NCI-H146 treated with DMSO at 0.1 percent for 48 hours (cell line): ENCODE data around the gene CCM2.

Experiments
- DNase-seq: peaks from one replicate; lab custom pipeline; 2025; ENCODE audit not compliant: unreplicated experiment; lab: John Stamatoyannopoulos, UW

CCM2 gene

DNA sequence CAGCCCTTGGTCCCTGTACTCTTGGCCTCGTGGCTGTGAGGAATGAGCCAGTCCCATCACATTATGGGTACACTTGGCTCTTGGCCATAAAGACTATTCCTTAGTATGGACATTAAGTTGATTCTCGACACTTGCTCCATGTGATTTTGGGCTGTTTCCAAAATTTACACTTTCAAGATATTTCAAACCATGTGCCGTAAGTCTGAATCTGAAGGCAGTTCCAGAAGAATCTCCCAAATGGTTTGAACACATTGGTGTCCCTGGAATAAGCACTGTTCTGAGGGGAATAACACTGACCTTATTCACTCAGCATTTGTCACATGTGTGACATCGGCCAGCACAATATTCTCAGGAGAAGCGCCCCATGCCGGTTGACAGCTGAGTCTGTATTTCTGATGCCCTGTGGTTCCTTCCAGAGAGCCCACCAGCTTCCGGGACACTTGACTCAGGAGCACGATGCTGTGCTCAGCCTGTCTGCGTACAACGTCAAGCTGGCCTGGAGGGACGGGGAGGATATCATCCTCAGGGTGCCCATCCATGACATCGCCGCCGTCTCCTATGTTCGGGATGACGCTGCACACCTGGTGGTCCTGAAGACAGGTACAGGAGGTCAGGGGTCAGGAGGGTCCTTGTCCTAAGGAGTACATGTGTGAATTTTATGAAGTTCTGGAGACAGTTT lies 64.2 kb downstream of the CCM2 start:
- no peak for DNase-seq

DNA sequence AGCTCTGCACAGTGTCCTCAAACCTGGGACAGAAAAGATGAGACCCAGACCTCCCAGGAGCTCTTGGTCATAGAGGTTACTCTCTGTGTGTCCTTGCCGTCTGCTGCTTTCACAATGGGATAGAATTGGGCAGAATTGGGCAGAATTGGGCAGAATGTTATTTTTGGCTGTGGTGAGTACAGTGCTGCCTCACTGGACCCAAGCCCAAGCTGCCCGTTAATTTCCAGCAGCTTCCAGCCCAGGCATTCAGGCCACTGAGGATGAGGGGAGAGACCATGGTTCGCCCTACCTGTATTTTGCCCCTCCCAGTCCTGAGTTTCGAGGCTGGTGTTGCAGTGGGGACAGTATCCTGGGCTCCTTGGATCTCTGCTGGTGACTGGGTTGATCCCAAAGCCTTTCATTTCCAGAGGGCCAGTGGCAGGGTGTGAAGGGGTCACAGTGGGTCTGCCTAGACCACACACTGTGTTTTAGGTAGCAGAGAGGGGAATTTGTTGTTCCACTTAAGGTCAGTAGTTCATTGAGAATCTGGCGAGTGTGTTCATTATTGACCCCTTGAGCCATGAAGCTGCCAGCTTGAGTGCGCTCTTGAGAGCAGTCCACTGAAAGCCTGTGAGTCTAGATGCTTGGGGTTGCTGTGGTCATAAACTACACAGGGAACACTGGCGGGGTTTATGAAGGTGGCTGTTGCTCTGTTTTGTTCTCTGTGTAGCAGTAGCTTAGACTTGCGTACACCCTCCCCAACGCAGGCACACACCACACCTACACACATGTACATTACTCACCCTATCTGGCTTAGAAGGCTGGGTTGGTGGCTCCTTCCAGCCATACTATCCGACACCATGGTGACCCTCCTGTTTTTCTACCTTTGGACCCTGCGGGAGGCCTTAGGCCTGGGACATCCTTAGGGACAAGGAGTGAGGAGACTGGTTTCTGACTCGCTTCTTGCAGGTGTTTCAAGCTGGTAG lies 65.3 kb downstream of the CCM2 start:
- DNase-seq, result no peak

DNA sequence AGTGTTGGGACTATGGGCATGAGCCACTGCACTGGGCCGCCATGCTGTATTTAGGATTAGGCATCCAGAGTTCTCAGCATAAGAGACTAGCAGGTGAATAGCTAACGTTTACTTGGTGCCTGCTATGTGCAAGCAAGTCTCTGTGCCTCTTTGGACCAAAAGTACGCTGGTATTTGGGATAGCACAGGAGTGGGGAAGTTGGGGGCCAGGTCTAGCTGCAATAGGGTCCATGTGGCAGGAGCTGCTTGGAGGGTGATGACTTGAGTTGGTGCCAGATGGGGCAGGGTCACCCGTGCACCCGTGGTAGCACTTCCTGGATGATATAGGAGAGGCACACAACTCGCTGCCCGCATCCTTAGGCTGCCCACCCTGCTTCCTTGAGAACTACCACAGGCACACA lies 66.4 kb downstream of the CCM2 start:
- no peak for DNase-seq

DNA sequence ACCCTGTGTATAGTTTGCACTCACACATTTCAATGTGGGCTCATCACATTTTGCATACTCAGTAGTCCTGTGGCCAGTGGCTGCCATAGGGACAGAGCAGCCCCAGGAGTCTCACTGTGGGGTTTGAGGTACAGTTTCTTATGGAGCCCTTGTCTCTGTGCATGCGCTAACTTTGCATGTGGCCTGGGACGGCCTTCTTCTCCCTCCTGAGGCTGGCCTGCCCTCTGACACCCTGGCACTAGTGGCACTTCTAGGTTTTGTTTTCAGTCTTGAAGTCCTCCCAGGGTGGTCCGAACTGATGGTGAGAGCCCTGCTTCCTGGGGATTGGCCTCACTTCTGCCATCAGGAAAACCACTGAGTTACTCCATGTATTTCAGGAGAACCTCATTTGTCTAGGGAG lies 67.6 kb downstream of the CCM2 start:
- DNase-seq, result no peak

DNA sequence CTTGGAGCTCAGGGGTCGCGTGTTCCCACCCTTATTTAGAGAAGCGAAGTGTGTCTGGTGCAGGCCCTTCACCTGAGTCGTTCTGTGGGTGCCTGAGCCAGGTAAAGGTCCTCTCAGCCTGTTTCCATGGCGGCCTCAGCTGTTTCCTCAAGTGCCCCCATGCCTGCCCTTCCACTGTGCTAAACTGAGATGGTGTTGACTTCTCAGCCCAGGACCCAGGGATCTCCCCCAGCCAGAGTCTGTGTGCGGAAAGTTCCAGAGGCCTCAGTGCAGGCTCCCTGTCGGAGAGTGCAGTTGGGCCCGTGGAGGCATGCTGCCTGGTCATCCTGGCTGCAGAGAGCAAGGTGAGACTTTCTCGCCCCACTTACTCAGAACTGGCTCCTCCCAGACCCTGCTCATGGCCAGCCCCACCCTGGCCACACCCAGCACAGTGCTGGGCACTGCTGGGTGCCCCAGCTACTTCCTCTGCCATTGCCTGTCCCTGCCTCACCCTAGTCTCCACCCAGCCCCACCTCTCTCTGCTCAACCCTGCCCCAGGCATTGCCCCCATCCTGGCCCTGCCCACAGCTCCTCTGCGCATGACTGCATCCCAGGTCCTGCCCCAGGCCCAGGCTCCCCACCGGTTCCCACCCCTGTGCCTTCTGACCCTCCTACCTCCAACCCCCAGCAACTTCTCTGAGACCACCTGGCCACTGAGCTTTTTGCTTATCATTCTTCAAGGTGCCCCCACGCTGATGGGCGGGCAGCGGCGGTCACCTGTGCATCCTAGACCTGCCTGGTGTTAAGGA lies 68.4 kb downstream of the CCM2 start:
- no peak for DNase-seq

DNA sequence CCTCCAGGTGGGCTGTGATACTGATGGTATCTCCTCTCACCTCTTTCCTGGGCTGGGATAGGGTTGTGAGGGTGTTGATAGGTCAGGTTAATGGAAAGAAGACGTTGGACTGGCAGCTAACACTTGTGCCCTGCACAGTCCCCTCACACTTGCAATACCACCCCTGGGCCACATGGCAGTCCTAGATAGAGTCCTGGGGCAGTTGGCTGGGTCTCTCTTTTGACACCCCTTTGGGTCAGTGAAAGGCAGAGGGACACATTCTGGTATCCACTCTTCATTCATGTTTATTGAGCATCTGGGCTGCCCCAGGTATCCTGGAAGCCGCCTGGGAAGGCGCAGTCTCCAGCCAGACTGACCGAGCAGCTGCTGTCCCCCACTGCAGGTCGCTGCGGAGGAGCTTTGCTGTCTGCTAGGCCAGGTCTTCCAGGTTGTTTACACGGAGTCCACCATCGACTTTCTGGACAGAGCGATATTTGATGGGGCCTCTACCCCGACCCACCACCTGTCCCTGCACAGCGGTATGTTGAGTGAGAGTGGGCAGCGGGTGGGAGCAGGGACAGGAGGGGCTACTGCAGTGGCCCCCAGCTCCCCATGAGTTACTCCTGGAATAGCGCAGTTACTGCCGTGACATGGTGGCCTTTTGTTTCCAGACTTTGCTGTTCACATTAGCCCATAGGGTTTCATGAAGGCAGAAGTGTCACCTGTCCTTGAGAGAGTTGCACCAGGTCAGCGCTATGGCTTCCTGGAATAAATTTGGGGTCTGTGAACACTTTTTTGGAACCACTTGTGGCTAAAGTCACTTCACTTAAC lies 69.6 kb downstream of the CCM2 start:
- DNase-seq, result no peak

DNA sequence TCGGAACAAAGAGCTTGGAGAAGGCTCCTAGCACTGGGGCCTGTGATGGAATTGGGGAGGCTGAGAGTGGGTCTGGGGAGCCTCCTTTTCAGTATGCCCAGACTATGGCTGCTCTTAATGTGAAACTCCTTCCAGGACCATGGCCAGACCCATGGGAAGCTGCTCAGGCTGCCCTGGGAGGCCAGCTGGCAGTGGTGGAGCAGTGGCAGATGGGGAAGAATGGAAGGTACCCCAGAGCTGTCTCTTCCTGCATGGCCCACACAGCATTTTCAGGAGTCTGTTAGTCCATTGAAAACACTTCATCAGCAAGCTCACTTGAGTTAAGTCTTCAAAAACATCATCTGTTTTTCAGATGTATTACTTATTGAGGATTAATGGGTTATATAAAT lies 70.2 kb downstream of the CCM2 start:
- no peak for DNase-seq

DNA sequence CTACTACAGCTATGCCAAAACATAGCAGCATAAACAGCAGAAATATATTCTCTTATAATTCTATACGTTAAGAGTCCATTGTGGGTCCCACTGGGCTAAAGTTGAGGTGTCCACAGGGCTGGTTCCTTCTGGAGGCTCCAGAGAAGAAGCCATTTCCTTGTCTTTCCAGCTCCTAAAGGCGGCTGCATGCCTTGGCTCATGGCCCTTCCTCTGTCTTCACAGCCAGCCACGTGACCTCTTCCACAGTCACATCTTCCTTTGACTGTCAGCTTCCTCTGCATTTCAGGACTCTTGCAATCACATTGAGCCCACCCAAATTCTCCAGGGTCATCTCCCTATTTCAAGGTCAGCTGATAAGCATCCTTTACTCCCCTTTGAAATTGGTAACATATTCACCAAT lies 71.5 kb downstream of the CCM2 start:
- DNase-seq, result no peak

DNA sequence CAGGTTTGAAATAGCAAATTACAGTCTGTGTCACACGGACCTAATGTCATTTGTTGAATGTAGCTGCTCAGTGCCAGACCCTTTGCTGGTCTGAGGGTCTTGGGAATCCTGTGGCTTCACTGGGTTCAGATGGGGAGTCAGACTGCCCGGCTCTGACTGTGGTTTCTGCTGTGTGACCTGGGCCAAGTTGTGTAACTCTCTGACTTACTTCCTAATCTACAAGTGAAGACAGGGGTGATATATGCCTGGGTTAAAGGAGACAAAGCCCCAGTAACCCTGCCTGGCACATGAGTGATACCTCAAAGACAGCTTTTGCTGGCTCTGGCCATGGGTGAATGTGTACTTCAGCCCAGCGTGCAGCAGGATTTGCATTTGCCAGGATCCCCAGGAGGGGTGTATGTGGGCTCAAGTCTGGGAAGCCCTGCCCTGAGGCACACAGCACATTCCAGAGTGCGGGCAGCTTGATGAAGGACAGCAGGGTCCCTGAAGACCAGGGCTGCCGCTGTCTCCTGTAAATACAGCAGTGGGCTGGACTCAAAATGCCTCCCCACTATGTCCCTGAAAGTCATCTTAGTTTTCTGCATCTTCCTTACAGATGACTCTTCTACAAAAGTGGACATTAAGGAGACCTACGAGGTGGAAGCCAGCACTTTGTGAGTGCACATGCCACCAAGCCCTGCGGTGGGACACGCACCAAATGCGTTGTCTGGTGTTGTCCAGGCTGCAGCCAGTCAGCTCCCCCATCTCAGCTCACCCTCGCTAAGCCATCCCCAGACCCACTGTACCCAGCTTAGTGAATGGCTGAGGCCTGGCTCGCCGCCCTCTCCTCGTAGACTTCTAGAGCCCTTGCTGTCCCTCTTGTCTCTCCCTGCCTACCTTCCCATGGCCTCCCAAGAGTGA lies 72.4 kb downstream of the CCM2 start:
- no peak for DNase-seq

DNA sequence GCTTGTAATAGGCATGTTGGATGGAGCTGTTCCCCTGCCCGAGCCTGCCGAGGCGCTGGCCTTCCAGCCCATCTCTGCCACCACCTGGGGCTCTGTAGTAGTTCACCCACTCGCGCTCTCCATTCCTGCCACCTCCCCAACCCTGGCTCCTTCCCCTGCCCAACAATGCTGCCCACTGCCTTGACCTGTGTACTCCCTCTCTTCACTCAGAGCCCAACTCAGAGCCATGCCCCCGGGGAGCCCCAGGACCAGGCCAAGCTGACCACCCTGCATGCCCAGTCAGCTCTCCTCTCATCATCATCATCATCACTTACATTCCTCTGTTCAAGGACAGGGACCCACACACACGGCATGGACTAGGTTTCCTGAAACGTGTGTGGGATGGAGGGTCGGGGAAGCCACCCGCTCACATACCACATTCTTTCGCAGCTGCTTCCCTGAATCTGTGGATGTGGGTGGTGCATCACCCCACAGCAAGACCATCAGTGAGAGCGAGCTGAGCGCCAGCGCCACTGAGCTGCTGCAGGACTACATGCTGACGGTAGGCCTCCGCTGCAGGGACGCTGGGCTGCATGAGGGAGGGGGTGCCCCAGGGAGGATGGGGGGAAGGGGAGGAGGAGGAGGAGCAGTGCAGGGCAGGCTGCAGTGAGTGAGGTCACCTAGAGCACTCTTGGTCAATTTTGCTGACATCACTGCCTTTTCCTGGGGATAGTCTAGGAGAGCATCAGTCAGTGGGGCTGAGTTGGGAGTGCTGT lies 73.2 kb downstream of the CCM2 start:
- DNase-seq, result no peak

DNA sequence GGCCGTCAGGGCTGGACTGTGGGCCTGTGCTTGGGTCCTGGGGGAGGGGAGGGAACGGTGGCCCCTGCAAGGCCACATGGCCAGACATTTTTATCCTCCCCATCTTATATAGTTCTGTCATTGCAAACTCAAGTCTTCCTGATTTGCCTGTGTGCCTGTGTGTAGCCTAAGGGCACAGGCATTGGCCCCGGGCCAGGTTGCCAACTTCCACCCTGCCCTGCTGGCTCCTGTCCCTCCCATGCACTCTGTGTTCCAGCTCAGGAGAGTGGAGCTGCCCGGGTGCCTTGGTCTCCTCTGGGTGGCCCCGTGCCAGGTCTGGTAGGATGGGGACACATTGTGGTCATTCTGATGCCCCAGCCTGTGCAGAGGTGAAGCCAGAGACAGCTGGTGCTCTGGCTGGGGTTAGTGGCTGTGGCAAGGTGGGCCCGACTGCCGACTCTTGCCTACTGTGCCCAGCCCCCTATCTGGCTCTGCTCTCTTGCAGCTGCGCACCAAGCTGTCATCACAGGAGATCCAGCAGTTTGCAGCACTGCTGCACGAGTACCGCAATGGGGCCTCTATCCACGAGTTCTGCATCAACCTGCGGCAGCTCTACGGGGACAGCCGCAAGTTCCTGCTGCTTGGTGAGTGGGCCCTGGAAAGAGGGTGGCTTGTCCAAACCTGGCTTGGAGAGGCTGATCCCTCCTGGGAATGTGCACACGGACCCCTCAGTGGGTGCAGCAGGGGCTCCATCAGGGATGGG lies 74.0 kb downstream of the CCM2 start:
- no peak for DNase-seq

DNA sequence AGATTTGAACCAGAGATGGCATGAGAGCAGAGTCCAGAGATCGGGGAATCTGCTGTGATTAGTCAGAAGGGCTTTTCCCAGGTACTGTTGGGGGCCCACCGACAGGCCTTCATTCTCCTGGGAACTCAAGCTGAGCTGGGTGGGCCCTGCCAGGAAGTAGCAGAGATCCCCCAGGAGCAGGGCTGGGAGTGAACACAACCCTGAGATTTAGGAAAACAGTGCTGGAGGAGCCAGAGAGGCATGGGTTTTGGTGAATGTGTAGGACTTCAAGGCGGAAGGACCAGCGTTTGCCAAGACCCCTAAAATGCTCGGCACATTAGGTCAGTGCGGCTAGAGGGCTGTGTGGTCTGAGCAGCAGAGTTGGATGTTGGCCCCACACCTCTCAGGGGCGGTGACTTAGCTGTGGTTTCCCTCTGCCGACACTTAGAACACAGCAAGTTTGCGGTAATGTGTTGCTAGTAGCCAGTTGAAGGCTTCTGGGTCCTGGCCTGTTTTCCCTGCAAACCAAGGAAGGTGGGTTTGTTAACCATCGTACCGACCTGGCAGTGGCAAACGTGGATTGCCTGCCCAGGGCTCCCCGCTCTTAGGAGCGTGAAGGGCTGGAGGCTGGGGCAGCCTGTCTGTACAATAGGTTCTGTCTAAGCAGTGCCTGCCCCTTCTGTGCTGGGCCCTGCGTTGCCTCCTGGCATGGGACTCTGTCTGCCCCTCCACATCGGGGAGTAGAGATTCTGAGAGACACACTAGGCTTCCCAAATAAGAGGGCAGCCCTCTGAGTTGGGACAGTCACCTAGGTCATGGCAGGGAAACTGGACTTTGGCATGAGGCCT lies 74.7 kb downstream of the CCM2 start:
- no peak for DNase-seq

DNA sequence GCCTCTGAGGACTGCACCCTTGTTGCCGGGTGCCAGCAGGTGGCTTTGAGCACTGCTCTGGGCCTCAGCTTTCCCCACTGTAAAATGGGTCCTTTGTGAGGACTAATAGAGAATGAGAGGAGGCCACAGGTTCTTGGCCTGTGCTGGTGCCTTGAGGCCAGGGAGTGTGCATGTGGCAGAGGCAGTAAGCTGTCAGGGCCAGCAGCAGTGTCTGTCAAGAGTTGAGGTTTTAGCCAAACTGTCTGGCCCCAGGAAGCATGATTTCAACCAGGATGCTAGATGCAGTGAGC lies 75.3 kb downstream of the CCM2 start:
- DNase-seq, result no peak

DNA sequence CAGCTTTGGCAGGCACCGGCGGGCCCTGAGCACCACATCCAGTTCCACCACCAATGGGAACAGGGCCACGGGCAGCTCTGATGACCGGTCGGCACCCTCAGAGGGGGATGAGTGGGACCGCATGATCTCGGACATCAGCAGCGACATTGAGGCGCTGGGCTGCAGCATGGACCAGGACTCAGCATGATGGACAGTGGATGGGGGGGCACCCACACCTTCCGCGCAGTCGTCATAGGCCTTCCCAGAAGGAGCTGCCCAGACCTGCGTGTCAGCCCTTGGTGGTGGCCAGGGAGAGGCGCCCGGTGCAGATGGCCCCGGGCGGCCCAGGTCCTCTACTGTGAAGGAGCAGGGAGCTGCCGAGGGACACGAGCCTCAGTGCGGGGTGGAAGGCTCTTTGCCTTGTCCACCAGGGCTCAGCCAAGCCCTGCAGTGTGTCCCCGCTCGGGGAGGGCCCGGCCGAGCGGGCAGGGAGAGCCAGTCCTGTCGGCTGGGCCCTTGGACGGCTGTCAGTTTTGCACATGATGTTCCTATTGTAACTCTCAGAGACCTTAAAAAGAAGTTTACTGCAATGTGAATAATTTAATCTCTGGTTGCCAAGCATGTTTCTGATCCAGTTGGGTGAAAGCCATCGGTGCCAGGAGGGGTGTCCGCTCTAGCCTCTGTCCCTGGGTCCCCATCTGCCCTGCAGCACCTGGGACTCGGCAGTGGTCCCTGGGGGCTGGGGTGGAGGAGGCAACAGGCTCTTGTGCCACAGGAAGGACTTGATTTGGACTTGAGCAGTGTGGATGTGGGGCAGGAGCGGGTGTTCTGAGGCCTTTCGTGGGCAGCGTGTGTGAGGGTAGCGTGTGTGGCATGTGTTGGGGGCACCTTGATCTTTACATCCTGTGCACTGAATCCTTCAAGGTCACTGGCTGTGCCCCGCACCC lies 76.1 kb downstream of the CCM2 start:
- no peak for DNase-seq

DNA sequence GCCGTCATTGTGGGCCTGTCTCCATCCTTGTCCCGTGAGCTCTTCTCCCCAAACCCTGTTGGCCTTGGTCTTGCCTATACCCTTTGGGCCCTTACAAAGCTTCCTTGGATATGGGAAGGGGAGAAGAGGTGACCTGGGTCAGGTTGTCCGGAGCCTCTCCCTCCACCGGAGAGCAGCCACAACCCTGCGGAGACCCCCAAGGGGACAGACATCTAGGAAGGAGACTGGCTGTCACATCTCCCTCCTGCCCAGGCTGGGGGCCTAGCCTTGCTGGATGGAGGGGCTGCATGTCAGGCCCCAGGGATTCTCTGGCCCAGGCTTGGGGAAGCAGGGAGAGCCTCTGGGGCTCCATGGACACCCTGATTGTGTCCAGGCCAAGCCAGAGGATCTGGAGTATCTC lies 76.9 kb downstream of the CCM2 start:
- no peak for DNase-seq

DNA sequence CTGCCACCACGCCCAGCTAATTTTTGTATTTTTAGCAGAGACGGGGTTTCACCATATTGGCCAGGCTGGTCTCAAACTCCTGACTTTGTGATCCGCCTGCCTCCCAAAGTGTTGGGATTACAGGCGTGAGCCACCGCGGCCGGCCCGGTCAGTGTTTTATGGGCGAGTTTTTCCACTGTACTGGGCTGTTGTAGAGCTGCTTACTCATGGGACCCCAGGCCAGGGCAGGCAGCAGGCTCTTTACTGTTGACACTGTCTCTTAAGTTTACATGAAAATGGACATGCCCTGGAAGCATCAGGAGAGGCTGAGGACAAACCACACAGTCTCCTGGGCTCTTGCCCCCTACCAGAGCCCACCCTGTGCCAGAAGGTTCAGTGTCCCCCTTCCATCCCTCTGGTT lies 77.6 kb downstream of the CCM2 start:
- no peak for DNase-seq
